T-helper 2 cell treated with Interferon-gamma antibody and Interleukin-4, amounts not matched to agents 100 ng/mL and 5 ng/mL, for 36 hours (primary cell): ENCODE results near the gene APPL2. TPM values are rescaled to one million over a fixed set of nuclear protein-coding genes. Genes with fewer than 3 reads are reported as not detected.
"Not testable (repeated sequence)": the region's sequence is repeated elsewhere in the genome, so short reads cannot be mapped to it uniquely, and the experiment has no call there.

Experiments
- intact Hi-C: fragments of 100-400 bp; cut with micrococcal nuclease; formaldehyde crosslinking; loops from one replicate; pipeline ENCODE4 v1.15.1; 2023
- total RNA-seq: library from RNA; stranded (reverse); gene quantifications from 2 replicates; pipeline ENCODE4 v1.2.3, GENCODE V29; 2022

The APPL2 gene
- total RNA-seq, 1 donor from 2014 or later: 24.7 TPM

GRCh38 chr12:105198961-105199360 is 37.0 kb downstream of the APPL2 start:
- intact Hi-C loops: no loop called here

- intact Hi-C loops: no loop called here
These were observed 39.9 kb downstream of the APPL2 start for GRCh38 chr12:105196090-105196489.

- intact Hi-C loops: no loop called here
These were observed 41.0 kb downstream of the APPL2 start for GRCh38 chr12:105194947-105195346.

- intact Hi-C loops: no loop called here
These were observed 43.2 kb downstream of the APPL2 start for GRCh38 chr12:105192624-105193225.

- intact Hi-C loops: no loop called here
These were observed 45.4 kb downstream of the APPL2 start for GRCh38 chr12:105190530-105190929.

GRCh38 chr12:105189293-105189692 is 46.7 kb downstream of the APPL2 start:
- intact Hi-C loops: no loop called here

GRCh38 chr12:105183976-105184375 is 52.0 kb downstream of the APPL2 start:
- intact Hi-C loops: not testable (repeated sequence)

GRCh38 chr12:105183406-105183805 is 52.6 kb downstream of the APPL2 start:
- intact Hi-C loops: not testable (repeated sequence)

GRCh38 chr12:105179114-105179513 is 56.9 kb downstream of the APPL2 start:
- intact Hi-C loops: not testable (repeated sequence)

GRCh38 chr12:105177208-105177607 is 58.8 kb downstream of the APPL2 start:
- intact Hi-C loops: no loop called here

GRCh38 chr12:105175397-105175990 is 60.5 kb downstream of the APPL2 start:
- intact Hi-C loops: no loop called here

- intact Hi-C loops: no loop called here
These were observed 64.1 kb downstream of the APPL2 start for GRCh38 chr12:105171691-105172436.

GRCh38 chr12:105170139-105170538 is 65.8 kb downstream of the APPL2 start:
- intact Hi-C loops: no loop called here

GRCh38 chr12:105168006-105168405 is 68.0 kb downstream of the APPL2 start:
- intact Hi-C loops: no loop called here

GRCh38 chr12:105167346-105167745 is 68.6 kb downstream of the APPL2 start:
- intact Hi-C loops: no loop called here

GRCh38 chr12:105166736-105167135 is 69.2 kb downstream of the APPL2 start:
- intact Hi-C loops: no loop called here

GRCh38 chr12:105164068-105164467 is 71.9 kb downstream of the APPL2 start:
- intact Hi-C loops: no loop called here

- intact Hi-C loops: no loop called here
These were observed 73.8 kb downstream of the APPL2 start for GRCh38 chr12:105162174-105162573.

GRCh38 chr12:105158876-105159275 is 77.1 kb downstream of the APPL2 start:
- intact Hi-C loops: no loop called here

- intact Hi-C loops: no loop called here
These were observed 78.4 kb downstream of the APPL2 start for GRCh38 chr12:105157606-105158005.

GRCh38 chr12:105156260-105156659 is 79.7 kb downstream of the APPL2 start:
- intact Hi-C loops: no loop called here

- intact Hi-C loops: no loop called here
These were observed 93.7 kb downstream of the APPL2 start for GRCh38 chr12:105142259-105142658.
